COLO668 (cell line): Measurements from ENCODE around the gene NUSAP1.
"Not testable (repeated sequence)": the region's sequence is repeated elsewhere in the genome, so short reads cannot be mapped to it uniquely, and the experiment has no call there.

Source experiments
- DNase-seq: peaks from one replicate; lab custom pipeline; 2025; ENCODE audit not compliant: unreplicated experiment; lab: John Stamatoyannopoulos, UW

NUSAP1 gene, protein sequence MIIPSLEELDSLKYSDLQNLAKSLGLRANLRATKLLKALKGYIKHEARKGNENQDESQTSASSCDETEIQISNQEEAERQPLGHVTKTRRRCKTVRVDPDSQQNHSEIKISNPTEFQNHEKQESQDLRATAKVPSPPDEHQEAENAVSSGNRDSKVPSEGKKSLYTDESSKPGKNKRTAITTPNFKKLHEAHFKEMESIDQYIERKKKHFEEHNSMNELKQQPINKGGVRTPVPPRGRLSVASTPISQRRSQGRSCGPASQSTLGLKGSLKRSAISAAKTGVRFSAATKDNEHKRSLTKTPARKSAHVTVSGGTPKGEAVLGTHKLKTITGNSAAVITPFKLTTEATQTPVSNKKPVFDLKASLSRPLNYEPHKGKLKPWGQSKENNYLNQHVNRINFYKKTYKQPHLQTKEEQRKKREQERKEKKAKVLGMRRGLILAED

DNA sequence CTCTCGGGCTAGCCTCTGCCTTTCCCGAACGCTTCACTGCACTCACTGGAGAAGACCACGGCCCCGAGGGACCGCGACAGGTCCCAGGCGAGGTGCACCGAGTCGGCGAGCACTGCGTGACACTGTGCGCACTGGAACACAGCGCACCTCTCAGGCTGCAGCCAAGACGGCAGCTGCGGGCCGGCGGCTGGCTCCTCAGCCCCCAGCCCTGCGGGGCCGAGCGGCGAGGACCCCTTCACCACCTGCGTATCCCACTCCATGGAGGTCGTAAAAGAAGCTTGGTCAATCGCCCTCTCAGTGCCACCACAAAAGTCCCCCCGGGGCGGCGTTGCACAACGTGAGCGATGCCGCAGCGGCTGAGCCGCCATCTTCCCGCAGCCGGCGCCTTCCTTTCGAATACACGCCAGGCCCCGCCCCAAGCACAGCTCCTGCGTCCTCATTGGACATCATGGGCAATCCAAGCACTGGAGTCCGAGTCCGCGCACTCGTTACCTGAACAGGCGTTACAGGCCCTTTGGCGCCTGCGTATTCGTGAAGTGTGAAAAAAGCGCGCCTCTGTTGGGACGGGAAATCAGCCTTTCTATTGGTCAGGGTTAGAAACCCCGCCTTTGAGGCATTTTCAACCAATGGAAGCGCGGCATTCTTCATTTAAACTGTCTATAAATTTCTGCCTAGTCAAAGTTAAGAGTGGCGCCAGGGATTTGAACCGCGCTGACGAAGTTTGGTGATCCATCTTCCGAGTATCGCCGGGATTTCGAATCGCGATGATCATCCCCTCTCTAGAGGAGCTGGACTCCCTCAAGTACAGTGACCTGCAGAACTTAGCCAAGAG, at the start of gene NUSAP1, which contains the start of gene OIP5:
Gene NUSAP1 (plus strand): TSS at position 688 of the 832 bp plus-strand sequence. CDS start 77 bp downstream, at position 765.
Gene OIP5 (minus strand): TSS at position 398 of the 832 bp plus-strand sequence. CDS start 30 bp downstream, at position 368.
- peak; percentile 99 for DNase-seq

DNA sequence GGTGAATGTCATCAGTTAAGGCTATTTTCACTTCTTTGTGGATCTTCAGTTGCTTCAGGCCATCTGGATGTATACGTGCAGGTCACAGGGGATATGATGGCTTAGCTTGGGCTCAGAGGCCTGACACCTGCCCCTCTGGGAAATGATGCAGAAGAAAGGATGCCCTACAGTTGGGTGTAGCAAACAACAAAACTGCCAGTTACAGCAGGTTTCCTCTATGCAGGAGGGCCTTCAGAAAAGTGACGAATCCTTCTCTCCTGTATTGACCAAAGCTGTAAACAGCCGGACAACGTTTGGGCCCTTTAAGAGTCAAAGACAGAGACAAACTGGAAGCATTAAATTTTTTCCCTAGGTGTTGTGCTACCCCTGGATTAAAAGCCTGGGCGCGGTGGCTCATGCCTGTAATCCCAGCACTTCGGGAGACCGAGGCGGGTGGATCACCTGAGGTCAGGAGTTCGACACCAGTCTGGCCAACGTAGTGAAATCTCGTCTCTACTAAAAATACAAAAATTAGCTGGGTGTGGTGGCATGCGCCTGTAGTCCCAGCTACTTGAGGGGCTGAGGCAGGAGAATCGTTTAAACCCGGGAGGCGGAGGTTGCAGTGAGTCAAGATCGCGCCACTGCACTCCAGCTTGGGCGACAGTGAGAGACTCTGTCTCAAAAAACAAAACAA, 49.6 kb upstream of the NUSAP1 start:
- not testable (repeated sequence) for DNase-seq

DNA sequence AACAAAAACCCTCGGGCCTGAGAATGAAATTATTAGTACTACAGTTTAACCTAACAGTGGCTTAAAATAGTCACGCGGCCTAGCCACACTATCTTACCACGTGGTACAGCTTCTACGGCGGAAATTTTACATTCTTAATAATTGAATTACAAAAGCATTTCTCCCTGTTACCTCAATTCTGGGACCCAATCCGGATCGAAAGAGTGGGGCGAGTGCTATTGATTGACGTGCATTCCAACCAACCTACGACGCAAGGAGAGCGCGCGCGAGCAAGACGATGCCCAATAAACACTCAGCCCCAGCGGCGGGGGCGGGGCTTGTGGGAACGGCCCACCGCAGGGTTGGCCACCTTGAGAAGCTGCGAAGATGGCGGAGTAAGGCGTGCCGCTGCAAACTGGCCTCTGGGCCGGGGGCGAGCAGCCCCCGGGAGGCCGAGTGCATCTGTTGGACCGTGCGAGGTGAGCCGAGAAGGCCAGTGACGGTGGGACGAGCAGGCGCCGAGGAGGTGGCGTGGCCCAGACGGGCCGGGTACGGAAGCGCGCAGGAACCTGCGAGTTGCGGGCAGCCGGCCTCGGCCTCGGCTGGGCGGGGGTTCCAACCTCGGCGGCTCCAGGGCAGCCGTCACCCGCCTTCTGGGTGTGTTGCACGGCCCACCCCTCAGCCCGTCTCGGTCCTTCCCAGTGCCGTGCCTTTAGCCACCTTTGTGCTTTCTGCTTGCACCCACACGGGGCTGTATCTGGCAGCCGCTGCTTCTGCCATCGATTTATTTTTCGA, 48.8 kb upstream of the NUSAP1 start:
- DNase-seq: peak; percentile 98

DNA sequence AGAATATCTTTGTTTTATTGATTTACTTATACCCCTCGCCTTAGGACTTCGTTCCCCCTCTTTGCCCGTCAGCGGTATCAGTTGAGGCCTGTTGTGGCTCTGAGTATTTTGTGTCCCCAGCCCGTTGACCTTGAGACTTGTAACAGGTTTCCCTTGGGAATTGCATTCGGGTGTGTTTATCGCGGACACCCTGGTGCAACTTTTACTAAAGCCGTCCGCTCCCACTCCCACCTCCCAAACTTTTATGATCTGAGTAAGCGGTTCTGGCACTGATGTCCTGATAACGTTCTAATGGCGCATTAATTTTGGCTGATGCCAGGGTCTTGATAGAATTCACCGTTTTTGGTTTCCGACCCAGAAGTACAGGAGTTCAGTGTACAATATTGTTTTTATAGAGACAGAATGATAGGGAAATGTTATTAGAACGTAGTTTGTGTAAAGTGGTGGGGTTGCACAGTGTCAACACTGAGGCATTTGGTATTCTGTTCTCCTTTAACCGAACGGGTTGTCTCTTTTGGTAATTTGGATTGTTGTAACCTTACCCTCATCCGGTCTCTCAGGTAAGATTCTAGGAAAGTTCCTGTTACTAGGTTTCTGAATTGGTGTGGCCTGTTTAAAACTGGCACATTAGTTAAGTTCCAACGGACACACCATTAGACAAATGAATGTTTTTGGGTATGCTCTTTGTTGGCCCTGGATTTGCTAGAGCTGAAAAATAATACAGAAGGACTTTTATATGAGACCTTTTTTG, 48.1 kb upstream of the NUSAP1 start:
- DNase-seq: no peak

DNA sequence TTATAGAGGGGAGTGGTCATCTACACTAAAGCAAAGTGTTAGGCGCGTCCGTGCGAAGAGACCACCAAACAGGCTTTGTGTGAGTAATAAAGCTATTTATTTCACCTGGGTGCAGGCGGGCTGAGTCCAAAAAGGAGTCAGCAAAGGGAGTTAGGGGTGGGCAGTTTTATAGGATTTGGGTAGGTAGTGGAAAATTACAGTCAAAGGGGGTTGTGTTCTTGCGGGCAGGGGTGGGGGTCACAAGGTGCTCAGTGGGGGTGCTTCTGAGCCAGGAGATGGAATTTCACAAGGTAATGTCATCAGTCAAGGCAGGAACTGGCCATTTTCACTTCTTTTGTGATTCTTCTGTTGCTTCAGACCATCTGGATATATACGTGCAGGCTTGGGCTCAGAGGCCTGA, 47.4 kb upstream of the NUSAP1 start:
- DNase-seq: no peak

DNA sequence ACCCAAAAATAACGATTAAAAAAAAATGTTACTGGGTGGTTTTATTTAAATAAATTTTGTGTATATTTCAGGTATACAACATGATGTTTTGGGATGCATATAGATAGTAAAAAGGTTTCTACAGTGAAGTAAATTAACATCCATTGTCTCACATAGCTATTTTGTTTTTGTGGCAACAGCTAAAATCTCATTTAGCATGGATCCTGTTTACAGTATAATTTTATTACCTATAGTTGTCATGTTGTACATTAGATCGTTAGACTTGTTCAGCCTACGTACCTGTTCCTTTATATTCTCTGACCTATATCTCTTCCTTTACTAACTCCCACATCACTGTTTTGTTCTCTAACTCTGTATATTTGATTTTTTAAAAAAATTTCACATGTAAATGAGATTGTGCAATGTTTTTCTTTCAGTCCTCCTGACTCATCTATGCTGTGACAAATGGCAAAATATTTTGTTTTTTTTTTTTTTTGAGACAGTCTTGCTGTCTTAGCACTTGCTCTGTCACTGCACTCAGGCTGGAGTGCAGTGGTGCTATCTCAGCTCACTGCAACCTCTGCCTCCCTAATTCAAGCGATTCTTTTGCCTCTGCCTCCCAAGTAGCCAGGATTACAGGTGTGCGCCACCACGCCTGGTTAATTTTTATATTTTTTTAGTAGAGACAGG, 45.9 kb upstream of the NUSAP1 start:
- no peak for DNase-seq

DNA sequence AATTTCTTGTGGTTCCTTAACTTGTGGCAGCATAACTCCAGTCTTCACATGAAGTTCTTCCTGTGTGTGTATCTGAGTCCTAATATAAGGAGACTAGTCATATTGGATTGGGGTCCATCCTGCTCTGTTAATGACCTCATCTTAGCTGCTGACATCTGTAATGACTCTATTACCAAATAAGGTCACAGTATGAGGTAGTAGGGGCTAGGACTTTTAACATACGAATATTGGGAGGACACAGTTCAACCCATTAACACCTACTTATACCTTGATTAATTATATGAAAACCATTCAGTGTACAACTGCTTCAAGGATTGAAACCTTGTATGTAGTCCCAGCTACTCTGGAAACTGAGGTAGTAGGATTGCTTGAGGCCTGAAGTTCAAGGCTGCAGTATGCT, 44.2 kb upstream of the NUSAP1 start:
- DNase-seq: no peak

DNA sequence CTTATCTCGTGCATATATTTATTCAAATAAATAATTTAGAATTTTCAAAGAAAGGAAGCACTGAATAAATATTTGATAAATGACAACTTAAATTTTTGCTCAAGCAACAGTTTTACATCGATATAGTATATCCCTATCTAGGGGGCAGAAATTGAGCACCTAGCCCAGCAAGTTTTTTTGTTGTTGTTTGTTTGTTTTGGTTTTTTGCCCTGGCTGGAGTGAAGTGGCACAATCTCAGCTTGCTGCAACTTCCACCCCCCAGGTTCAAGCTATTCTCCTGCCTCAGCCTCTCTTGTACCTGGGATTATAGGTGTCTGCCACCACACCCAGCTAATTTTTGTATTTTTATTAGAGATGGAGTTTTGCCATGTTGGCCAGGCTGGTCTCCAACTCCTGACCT, 42.7 kb upstream of the NUSAP1 start:
- no peak for DNase-seq

DNA sequence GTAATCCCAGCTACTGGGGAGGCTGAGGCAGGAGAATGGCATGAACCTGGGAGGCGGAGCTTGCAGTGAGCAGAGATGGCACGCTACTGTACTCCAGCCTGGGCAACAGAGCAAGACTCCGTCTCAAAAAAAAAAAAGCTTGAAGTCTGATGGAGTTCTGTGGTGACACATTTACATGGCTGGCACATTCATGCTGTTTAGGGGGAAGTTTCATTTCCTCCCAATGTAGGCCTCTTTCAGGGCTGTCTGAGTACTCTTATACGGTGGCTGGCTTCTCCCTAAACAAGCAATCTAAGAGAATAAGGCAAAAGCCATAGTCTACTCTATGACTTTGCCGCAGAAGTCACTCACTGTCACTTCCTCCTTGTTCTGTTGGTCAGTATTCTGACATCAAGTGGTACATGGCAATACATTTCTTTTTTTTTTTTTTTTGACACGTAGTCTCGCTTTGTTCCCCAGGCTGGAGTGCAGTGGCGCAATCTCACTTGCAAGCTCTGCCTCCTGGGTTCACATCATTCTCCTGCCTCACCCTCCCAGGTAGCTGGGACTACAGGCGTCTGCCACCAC, 41.5 kb upstream of the NUSAP1 start:
- DNase-seq: no peak

DNA sequence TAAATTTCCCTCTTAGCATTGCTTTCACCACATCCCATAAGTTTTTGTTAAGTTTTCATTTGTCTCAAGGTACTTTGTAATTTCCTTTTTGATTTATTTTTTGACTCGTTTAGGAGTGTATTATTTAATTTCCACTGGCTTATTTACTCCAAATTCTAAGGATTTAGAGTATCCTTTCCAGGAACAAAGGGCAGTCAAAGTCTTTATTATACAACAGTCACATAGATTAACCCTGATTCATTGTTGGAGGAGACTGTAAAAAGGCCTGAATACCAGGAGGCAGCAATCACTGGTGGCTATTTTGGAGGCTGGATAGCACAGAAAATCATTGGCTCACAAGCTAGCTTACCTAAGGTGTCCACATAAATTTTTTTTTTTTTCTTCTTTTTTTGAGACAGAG, 40.2 kb upstream of the NUSAP1 start:
- DNase-seq: no peak

DNA sequence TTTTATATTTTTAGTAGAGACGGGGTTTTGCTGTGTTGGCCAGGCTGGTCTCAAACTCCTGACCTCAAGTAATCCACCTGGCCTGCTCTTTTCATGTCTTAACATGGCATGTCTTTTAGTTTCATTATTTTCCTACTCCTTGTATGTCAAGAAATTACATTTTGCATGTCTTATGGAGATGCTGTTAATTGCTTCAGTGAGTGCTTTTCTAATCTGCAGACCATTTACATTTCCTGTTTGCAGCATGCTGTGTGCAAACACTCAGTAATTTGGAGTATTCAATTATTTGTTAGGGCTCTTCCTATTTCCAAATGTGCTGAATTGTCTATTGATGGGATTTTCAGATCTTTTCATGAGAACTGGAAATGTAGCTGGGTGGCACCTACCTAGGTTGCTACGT, 31.5 kb upstream of the NUSAP1 start:
- DNase-seq: not testable (repeated sequence)

DNA sequence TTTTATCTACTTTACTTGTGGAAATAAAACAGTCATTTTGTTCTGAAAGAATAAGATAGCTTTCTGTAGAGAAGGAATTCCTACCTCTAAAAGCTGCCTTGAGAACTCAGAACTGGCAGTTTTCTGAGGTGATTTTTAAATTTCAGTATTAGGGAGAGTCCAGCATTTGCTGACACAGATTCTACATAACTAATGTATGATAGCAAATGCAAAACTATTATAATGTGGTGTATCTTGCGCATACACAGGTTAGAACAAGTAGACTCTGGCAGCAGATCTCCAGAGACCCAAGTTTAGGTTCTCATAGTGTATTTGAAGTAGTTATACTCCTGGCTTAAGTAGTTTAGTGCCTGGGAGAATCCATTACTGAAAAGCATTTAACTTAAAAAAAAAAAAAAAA, 31.1 kb upstream of the NUSAP1 start:
- DNase-seq: no peak

DNA sequence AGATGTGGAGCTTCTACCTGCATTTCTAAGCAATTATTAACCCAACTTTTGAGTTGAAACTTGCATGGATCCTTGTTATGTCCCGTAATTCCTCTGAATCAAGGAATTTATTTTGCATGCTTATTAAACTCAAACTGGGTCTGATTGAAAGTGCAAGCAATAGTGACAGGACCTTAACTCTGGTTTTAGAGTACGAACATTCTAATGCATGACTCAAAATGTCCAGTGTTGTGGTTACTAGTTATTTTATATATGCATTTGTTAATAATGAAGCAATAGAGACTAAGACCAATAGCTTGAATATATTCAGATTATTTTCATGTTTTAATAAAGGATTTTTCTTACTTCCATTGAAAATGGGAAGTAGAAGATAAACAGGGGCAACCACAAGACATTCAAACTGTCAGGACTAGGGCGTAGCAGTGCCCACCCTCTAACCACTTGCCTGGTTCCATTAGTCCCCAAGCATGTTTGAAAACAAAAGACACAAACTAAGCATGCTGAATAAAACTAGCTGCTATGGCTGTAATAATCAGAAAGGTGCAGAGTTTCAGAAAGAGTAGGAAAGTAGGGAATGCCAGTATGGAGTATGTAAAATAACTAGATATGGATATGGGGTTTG, 28.4 kb upstream of the NUSAP1 start:
- no peak for DNase-seq

DNA sequence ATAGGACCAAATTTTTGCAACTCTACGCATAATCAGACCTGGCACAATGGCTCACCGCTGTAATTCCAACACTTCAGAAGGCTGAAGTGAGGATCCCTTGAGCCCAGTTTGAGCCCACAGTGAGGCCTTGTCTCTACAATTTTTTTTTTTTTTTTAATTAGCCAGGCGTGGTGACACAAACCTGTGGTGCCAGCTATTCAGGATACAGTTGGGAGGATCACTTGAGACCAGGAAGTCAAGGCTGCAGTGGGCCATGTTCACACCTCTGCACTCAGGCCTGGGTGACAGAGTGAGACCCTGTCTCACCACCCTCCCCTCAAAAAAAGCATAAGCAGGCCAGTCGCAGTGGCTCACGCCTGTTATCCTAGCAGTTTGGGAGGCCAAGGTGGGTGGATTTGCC, 25.0 kb upstream of the NUSAP1 start:
- DNase-seq: no peak

DNA sequence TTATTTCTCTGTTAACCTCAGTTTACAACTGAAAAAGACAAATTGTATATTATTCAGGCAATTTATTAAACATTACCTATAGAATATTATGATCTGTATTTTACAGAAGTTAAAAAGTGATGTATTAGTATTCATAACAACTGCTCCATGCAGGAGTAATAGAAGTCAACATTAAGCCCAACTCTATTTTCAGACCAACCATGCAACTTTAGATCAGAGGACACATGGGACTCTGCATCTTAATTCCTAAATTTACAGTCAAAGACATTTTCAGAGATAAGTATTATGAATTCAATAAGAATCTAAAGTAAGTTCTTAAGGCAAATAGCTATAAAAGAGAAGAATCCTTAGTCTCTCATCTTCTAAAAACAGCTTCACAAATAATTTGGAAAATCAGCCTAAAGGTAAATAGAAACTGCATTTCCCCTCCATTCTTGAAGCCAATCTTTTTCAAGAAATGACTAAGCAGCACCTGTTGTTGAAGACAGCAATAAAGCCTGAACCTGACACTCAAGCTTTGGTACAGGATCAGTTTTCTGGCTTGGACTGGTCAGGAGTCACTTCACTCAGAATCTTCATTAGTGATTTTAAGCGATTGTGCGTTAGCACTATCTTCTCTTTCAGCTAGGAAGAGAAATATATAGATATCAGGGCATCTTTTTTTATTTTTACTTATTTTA, 23.3 kb upstream of the NUSAP1 start:
- DNase-seq: no peak

DNA sequence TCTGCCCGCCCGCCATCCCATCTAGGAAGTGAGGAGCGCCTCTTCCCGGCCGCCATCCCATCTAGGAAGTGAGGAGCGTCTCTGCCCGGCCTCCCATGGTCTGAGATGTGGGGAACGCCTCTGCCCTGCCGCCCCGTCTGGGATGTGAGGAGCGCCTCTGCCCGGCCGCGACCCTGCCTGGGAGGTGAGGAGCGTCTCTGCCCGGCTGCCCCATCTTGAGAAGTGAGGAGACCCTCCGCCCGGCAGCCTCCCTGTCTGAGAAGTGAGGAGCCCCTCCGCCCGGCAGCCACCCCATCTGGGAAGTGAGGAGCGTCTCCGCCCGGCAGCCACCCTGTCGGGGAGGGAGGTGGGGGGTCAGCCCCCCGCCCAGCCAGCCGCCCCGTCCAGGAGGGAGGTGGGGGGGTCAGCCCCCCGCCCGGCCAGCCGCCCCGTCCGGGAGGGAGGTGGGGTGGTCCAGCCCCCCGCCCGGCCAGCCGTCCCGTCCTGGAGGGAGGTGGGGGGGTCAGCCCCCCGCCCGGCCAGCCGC, 11.8 kb upstream of the NUSAP1 start:
- DNase-seq: not testable (repeated sequence)

DNA sequence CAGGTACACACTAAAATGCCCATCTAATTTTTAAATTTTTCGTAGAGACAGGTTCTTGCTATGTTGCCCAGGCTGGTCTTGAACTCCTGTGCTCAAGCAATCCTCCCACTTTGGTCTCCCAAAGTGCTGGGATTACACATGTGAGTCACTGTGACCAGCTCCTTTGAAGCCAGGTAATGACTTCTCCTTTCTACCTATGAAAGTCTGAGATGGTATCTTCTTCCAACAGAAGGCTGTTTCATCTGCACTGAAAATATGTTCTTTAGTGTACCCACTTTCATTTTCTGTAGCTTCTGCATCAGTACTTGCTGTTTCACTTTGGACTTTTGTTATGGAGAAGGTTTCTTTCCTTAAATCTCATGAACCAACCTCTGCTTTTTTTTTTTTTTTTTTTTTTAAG, 9.1 kb upstream of the NUSAP1 start:
- no peak for DNase-seq

DNA sequence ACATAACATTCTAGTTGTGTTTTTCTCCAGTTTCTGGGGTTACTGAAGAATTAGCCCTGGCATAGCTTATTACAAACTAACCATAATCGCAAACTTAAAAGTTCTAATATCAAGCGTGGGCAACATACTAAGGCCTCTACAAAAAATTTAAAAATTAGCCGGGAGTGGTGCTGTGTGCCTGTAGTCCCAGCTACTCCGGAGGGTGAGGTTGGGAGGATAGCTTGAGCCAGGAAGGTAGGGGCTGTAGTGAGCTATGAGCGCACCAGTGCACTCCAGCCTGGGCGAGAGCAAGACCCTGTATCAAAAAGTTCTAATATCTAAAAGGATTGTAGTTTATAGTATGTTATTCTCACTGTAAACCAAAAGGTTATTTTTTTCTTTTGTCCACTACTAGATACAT, 1.4 kb upstream of the NUSAP1 start:
- DNase-seq: no peak
